ENCODE measurements around the gene NKAIN2.

The NKAIN2 gene

DNA sequence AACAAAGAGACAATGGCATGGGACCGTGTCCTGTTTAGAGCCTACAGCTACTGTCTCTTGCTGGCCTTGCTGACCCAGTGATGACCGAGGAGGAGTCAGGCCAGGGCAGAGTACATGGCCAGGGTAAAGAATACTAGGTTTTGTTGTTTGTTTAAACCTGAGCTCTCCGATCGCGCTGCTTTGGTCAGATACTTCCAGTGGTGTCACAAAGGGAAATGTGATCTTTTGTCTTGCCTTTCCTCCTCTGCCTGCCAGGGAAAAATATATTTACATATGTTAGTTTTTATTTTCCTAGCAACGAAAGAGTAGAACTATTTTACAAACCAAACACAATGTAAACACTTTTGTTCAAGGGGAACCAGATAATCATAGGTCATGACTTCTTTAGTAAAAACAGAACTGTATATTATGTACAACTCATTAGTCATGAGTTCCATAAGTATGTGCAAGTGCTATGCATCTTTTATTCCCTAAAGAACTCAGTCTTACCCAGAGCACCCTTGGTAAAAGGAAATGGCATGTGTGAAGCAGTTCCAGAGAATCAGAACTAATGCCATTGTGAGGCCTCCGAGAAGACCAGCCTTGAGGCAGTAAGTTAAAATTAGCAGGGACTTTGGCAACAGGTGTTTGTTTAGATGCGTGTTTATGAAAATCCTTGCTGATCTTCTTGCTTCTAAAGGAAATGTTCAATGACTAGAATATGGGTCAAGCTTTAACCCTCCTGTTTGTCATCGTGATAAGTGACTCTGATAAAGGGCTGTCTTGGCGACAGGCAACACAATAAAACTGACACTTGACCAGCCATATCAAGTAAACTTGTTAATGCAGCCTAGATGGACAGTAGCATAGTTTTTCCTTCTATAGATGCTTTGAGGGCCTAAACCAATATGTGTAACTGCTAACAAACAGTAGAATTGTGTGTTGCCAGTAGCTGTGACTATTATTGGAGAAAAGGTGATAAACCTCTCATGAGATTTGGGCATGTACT lies 204.6 kb downstream of the NKAIN2 start:
- ATAC-seq: no peak

DNA sequence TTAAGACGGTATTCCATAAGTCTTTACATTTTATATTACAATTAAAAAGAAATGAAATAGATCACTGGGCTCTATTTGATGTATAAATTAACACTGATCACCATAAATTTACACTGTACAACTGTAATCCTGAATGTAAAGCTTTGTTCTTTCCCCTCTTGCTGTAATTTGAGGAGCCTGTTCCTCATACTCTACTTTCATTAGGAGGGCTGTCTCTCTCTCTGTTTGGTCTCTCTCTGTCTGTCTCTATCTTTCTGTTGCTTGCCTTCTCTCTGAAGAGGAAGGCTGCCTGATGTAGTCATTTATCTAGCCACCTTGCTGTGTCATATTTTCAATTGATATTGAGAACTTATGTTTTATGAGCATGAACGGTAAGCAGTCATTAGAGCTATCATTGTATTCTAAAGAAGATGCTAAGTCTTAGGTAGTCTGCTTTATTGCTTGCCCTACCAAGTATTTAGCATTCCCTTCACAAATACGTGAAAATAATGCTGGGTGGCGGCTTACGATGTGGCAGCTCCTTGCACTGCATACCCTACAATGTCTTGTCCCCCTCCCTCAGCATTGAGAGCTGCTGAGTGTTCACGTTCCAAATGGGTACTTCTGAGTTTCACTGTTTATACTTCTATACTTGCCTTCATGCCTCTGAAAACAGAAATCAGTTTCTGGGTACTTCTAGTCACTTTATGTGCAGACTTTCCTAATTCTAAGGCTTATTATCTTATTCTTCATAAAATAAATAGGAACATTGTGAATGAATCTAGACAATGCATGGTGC lies 205.5 kb downstream of the NKAIN2 start:
- no peak for ATAC-seq
- TF ChIP-seq ZC3H10 (CRISPR knock-in tag; IDR thresholded peaks at IDR 0.05): no peak
- no peak for TF ChIP-seq TOX (CRISPR knock-in tag; IDR thresholded peaks at IDR 0.05; ENCODE audit: borderline replicate concordance)
- TF ChIP-seq, protein P1, sequence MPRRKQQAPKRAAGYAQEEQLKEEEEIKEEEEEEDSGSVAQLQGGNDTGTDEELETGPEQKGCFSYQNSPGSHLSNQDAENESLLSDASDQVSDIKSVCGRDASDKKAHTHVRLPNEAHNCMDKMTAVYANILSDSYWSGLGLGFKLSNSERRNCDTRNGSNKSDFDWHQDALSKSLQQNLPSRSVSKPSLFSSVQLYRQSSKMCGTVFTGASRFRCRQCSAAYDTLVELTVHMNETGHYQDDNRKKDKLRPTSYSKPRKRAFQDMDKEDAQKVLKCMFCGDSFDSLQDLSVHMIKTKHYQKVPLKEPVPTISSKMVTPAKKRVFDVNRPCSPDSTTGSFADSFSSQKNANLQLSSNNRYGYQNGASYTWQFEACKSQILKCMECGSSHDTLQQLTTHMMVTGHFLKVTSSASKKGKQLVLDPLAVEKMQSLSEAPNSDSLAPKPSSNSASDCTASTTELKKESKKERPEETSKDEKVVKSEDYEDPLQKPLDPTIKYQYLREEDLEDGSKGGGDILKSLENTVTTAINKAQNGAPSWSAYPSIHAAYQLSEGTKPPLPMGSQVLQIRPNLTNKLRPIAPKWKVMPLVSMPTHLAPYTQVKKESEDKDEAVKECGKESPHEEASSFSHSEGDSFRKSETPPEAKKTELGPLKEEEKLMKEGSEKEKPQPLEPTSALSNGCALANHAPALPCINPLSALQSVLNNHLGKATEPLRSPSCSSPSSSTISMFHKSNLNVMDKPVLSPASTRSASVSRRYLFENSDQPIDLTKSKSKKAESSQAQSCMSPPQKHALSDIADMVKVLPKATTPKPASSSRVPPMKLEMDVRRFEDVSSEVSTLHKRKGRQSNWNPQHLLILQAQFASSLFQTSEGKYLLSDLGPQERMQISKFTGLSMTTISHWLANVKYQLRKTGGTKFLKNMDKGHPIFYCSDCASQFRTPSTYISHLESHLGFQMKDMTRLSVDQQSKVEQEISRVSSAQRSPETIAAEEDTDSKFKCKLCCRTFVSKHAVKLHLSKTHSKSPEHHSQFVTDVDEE (CRISPR knock-in tag; IDR thresholded peaks at IDR 0.05): no peak
- TF ChIP-seq, protein P2, sequence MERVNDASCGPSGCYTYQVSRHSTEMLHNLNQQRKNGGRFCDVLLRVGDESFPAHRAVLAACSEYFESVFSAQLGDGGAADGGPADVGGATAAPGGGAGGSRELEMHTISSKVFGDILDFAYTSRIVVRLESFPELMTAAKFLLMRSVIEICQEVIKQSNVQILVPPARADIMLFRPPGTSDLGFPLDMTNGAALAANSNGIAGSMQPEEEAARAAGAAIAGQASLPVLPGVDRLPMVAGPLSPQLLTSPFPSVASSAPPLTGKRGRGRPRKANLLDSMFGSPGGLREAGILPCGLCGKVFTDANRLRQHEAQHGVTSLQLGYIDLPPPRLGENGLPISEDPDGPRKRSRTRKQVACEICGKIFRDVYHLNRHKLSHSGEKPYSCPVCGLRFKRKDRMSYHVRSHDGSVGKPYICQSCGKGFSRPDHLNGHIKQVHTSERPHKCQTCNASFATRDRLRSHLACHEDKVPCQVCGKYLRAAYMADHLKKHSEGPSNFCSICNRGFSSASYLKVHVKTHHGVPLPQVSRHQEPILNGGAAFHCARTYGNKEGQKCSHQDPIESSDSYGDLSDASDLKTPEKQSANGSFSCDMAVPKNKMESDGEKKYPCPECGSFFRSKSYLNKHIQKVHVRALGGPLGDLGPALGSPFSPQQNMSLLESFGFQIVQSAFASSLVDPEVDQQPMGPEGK (CRISPR knock-in tag; IDR thresholded peaks at IDR 0.05; ENCODE audit: borderline replicate concordance): no peak
- no peak for TF ChIP-seq GLIS3 (CRISPR knock-in tag; IDR thresholded peaks at IDR 0.05)
- no peak for TF ChIP-seq ZNF70 (CRISPR knock-in tag; IDR thresholded peaks at IDR 0.05)
- no peak for TF ChIP-seq BACH2 (CRISPR knock-in tag; IDR thresholded peaks at IDR 0.05; ENCODE audit: borderline replicate concordance)
- no peak for TF ChIP-seq ZFP30 (CRISPR knock-in tag; IDR thresholded peaks at IDR 0.05)
- TF ChIP-seq, protein P3, sequence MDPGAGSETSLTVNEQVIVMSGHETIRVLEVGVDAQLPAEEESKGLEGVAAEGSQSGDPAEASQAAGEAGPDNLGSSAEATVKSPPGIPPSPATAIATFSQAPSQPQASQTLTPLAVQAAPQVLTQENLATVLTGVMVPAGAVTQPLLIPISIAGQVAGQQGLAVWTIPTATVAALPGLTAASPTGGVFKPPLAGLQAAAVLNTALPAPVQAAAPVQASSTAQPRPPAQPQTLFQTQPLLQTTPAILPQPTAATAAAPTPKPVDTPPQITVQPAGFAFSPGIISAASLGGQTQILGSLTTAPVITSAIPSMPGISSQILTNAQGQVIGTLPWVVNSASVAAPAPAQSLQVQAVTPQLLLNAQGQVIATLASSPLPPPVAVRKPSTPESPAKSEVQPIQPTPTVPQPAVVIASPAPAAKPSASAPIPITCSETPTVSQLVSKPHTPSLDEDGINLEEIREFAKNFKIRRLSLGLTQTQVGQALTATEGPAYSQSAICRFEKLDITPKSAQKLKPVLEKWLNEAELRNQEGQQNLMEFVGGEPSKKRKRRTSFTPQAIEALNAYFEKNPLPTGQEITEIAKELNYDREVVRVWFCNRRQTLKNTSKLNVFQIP (CRISPR knock-in tag; IDR thresholded peaks at IDR 0.05; ENCODE audit: borderline replicate concordance, low read depth): no peak
- no peak for TF ChIP-seq TCF4 (CRISPR knock-in tag; IDR thresholded peaks at IDR 0.05; ENCODE audit: borderline replicate concordance)
- no peak for TF ChIP-seq CSDC2 (CRISPR knock-in tag; IDR thresholded peaks at IDR 0.05)
- TF ChIP-seq ISL1 (CRISPR knock-in tag; IDR thresholded peaks at IDR 0.05): no peak
- TF ChIP-seq, protein P4, sequence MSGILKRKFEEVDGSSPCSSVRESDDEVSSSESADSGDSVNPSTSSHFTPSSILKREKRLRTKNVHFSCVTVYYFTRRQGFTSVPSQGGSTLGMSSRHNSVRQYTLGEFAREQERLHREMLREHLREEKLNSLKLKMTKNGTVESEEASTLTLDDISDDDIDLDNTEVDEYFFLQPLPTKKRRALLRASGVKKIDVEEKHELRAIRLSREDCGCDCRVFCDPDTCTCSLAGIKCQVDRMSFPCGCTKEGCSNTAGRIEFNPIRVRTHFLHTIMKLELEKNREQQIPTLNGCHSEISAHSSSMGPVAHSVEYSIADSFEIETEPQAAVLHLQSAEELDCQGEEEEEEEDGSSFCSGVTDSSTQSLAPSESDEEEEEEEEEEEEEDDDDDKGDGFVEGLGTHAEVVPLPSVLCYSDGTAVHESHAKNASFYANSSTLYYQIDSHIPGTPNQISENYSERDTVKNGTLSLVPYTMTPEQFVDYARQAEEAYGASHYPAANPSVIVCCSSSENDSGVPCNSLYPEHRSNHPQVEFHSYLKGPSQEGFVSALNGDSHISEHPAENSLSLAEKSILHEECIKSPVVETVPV (CRISPR knock-in tag; IDR thresholded peaks at IDR 0.05): no peak
- TF ChIP-seq ARNTL (CRISPR knock-in tag; IDR thresholded peaks at IDR 0.05; ENCODE audit: borderline replicate concordance, low read depth): no peak
- TF ChIP-seq ZNF565 (CRISPR knock-in tag; conservative IDR thresholded peaks at IDR 0.05; ENCODE audit: low read depth): no peak
- no peak for TF ChIP-seq ZNF8 (CRISPR knock-in tag; IDR thresholded peaks at IDR 0.05)
- no peak for TF ChIP-seq SNAI2 (CRISPR knock-in tag; IDR thresholded peaks at IDR 0.05)
- TF ChIP-seq RARB (CRISPR knock-in tag; IDR thresholded peaks at IDR 0.05): no peak
- no peak for TF ChIP-seq ESRRG (CRISPR knock-in tag; IDR thresholded peaks at IDR 0.05)

More for the DNA sequence above, 204.6 kb downstream of the NKAIN2 start:
- no peak for TF ChIP-seq ESRRG (CRISPR knock-in tag; IDR thresholded peaks at IDR 0.05)
- TF ChIP-seq ZNF8 (CRISPR knock-in tag; IDR thresholded peaks at IDR 0.05): no peak
- no peak for TF ChIP-seq ZNF70 (CRISPR knock-in tag; IDR thresholded peaks at IDR 0.05)
- TF ChIP-seq, protein P2 (CRISPR knock-in tag; IDR thresholded peaks at IDR 0.05; ENCODE audit: borderline replicate concordance): no peak
- TF ChIP-seq PPARA (CRISPR knock-in tag; IDR thresholded peaks at IDR 0.05; ENCODE audit: borderline replicate concordance): no peak
- TF ChIP-seq, protein P4 (CRISPR knock-in tag; IDR thresholded peaks at IDR 0.05): no peak
